Osteoblast (primary cell): Measurements from ENCODE around the gene DCUN1D2. TPM values are rescaled to one million over a fixed set of nuclear protein-coding genes. Genes with fewer than 3 reads are reported as not detected.

Source experiments
- DNase-seq: peaks from one replicate; pipeline ENCODE4 v3.0.0; 2011; ENCODE audit warnings: low spot score, mixed read lengths; ENCODE audit not compliant: insufficient read length; ENCODE audit errors: missing footprints
- H2AFZ ChIP-seq: 2 replicates; pipeline ENCODE4 v1.6.0; 2011; ENCODE audit warnings: mild to moderate bottlenecking, low read length
- H3K27ac ChIP-seq: 2 replicates; pipeline ENCODE4 v1.5.1; 2011; ENCODE audit warnings: mild to moderate bottlenecking, low read depth, low read length, moderate library complexity
- H3K27me3 ChIP-seq: 2 replicates; pipeline ENCODE4 v1.6.0; 2012; ENCODE audit warnings: mild to moderate bottlenecking, control low read depth, inconsistent platforms, low read length, moderate library complexity; ENCODE audit not compliant: insufficient read depth
- H3K36me3 ChIP-seq: 2 replicates; pipeline ENCODE4 v1.5.1; 2011; ENCODE audit warnings: mild to moderate bottlenecking, low read length, control low read depth, moderate library complexity; ENCODE audit not compliant: insufficient read depth
- H3K4me1 ChIP-seq: 2 replicates; pipeline ENCODE4 v1.5.1; 2011; ENCODE audit warnings: mild to moderate bottlenecking, low read length, control low read depth, moderate library complexity; ENCODE audit not compliant: insufficient read depth
- H3K4me2 ChIP-seq: 2 replicates; pipeline ENCODE4 v1.6.0; 2011; ENCODE audit warnings: mild to moderate bottlenecking, low read length; ENCODE audit not compliant: insufficient read depth
- H3K4me3 ChIP-seq: fragments of 200-600 bp; sonication (generic); 3 replicates; pipeline ENCODE4 v1.5.1; 2012; ENCODE audit warnings: mild to moderate bottlenecking, low read length, inconsistent platforms; ENCODE audit not compliant: insufficient read depth
- H3K79me2 ChIP-seq: 2 replicates; pipeline ENCODE4 v1.6.0; 2012; ENCODE audit warnings: mild to moderate bottlenecking, low read length, control low read depth, inconsistent platforms; ENCODE audit not compliant: insufficient read depth
- H3K9me3 ChIP-seq: 2 replicates; pipeline ENCODE4 v1.5.1; 2011; ENCODE audit warnings: low read depth, low read length, control low read depth
- H4K20me1 ChIP-seq: 2 replicates; pipeline ENCODE4 v1.6.0; 2012; ENCODE audit warnings: mild to moderate bottlenecking, low read length, control low read depth; ENCODE audit not compliant: insufficient read depth
- total RNA-seq: library from RNA; depleted of rRNA; stranded (reverse); fragments of >200 nt; gene quantifications from 2 replicates; pipeline ENCODE4 v1.2.3, GENCODE V29; 2012
- TF ChIP-seq, protein P1 (sequence below): IDR thresholded peaks from 2 replicates; pipeline ENCODE4 v1.5.1; 2011; ENCODE audit warnings: mild to moderate bottlenecking, low read depth, low read length, moderate library complexity; ENCODE audit errors: extremely low read depth

The DCUN1D2 gene
- total RNA-seq, 1 donor: 14.8 TPM

GRCh38 chr13:113500530-113501265 is 10.2 kb upstream of the DCUN1D2 start:
- Histone ChIP-seq H3K79me2 (peaks cover 80% of the 10 kb centered on the region), H4K20me1 (peaks cover 21% of the 10 kb centered on the region)

DNA sequence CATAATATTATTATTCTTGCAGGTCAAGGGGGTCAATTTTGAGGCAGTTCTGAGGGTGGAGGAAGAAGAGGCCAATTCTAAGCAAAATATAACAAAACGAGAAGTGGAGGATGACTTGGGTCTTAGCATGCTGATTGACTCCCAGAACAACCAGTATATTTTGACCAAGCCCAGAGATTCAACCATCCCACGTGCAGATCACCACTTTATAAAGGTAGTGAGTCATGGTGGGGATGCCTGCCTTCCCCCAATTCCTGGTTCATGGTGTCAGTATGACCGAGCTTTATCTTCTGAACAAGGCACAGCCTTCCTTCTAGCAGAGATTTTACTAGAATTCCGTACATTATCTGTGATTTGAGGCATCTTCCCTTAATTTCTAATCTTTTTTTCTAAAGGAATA is 9.4 kb upstream of the DCUN1D2 start:
- Histone ChIP-seq H4K20me1 (peaks cover 25% of the 10 kb centered on the region), H3K9me3 (no peaks in the 10 kb centered on the region), H3K79me2 (peaks cover 82% of the 10 kb centered on the region), H3K4me1 (peaks cover 6% of the 10 kb centered on the region), H3K4me2 (no peak overlapping the region), H3K4me3 (no peak overlapping the region), H3K36me3 (peaks cover 98% of the 10 kb centered on the region), H3K27ac (peak overlapping the region; percentile 4), H2AFZ (no peak overlapping the region), H3K27me3 (no peaks in the 10 kb centered on the region)
- peak; percentile 92 for DNase-seq
- TF ChIP-seq, protein P1, sequence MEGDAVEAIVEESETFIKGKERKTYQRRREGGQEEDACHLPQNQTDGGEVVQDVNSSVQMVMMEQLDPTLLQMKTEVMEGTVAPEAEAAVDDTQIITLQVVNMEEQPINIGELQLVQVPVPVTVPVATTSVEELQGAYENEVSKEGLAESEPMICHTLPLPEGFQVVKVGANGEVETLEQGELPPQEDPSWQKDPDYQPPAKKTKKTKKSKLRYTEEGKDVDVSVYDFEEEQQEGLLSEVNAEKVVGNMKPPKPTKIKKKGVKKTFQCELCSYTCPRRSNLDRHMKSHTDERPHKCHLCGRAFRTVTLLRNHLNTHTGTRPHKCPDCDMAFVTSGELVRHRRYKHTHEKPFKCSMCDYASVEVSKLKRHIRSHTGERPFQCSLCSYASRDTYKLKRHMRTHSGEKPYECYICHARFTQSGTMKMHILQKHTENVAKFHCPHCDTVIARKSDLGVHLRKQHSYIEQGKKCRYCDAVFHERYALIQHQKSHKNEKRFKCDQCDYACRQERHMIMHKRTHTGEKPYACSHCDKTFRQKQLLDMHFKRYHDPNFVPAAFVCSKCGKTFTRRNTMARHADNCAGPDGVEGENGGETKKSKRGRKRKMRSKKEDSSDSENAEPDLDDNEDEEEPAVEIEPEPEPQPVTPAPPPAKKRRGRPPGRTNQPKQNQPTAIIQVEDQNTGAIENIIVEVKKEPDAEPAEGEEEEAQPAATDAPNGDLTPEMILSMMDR: no peak

More at GRCh38 chr13:113500530-113501265, 10.2 kb upstream of the DCUN1D2 start:
- Histone ChIP-seq H3K36me3 (peaks cover 98% of the 10 kb centered on the region), H2AFZ (no peak overlapping the region), H3K4me3 (no peak overlapping the region), H3K4me1 (peaks cover 6% of the 10 kb centered on the region), H3K4me2 (no peak overlapping the region), H3K9me3 (no peaks in the 10 kb centered on the region), H3K27me3 (no peaks in the 10 kb centered on the region), H3K27ac (no peak overlapping the region)
- DNase-seq: no peak
- TF ChIP-seq, protein P1: no peak

- peaks cover 29% of the 10 kb centered on the region for H4K20me1 ChIP-seq
- no peaks in the 10 kb centered on the region for H3K27me3 ChIP-seq
- H3K9me3 ChIP-seq: no peaks in the 10 kb centered on the region
- no peak overlapping the region for H2AFZ ChIP-seq
- H3K27ac ChIP-seq: no peak overlapping the region
- no peak overlapping the region for H3K4me2 ChIP-seq
- peaks cover 11% of the 10 kb centered on the region for H3K4me1 ChIP-seq
- TF ChIP-seq, protein P1: no peak
- peaks cover 95% of the 10 kb centered on the region for H3K36me3 ChIP-seq
- H3K79me2 ChIP-seq: peaks cover 84% of the 10 kb centered on the region
- no peak overlapping the region for H3K4me3 ChIP-seq
- no peak for DNase-seq
Measured at GRCh38 chr13:113498905-113499304, 8.4 kb upstream of the DCUN1D2 start.

DNA sequence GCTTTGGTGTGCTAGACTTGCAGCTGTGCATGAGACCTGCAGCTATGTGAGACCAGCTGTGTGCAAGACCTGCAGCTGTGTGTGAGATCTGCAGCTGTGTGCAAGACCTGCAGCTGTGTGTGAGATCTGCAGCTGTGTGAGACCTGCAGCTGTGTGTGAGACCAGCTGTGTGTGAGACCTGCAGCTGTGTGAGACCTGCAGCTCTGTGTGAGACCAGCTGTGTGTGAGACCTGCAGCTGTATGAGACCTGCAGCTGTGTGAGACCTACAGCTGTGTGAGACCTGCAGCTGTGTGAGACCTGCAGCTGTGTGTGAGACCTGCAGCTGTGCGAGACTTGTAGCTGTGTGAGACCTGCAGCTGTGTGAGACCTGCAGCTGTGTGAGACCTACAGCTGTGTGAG is 6.7 kb upstream of the DCUN1D2 start:
- peaks cover 81% of the 10 kb centered on the region for H3K79me2 ChIP-seq
- H2AFZ ChIP-seq: no peak overlapping the region
- H3K27ac ChIP-seq: no peak overlapping the region
- H3K27me3 ChIP-seq: no peaks in the 10 kb centered on the region
- H3K4me2 ChIP-seq: no peak overlapping the region
- H3K4me3 ChIP-seq: no peak overlapping the region
- peaks cover 34% of the 10 kb centered on the region for H4K20me1 ChIP-seq
- H3K36me3 ChIP-seq: peaks cover 82% of the 10 kb centered on the region
- H3K4me1 ChIP-seq: peaks cover 27% of the 10 kb centered on the region
- TF ChIP-seq, protein P1: no peak
- H3K9me3 ChIP-seq: no peaks in the 10 kb centered on the region
- DNase-seq: no peak
